Smooth muscle cell (in vitro differentiated cells): ENCODE measurements around the gene ZNF138. TPM values are rescaled to one million over a fixed set of nuclear protein-coding genes. Genes with fewer than 3 reads are reported as not detected.

Experiments used
- DNase-seq: peaks from one replicate; lab custom pipeline; 2025; ENCODE audit not compliant: unreplicated experiment; lab: John Stamatoyannopoulos, UW
- H2AFZ ChIP-seq: fragments of 200-600 bp; sonication (generic); 2 replicates; pipeline ENCODE4 v1.6.0; 2016; ENCODE audit warnings: antibody characterized with exemption, low read depth, mild to moderate bottlenecking
- H3F3A ChIP-seq: fragments of 200-600 bp; sonication (generic); 2 replicates; pipeline ENCODE4 v1.6.0; 2017; ENCODE audit warnings: antibody characterized with exemption, low read depth
- H3K27ac ChIP-seq: fragments of 200-600 bp; sonication (generic); 2 replicates; pipeline ENCODE4 v1.5.1; 2016; ENCODE audit warnings: low read depth, mild to moderate bottlenecking
- H3K27me3 ChIP-seq: fragments of 200-600 bp; sonication (generic); 2 replicates; pipeline ENCODE4 v1.6.1; 2016; ENCODE audit warnings: low read depth, mild to moderate bottlenecking
- H3K36me3 ChIP-seq: fragments of 200-600 bp; sonication (generic); 2 replicates; pipeline ENCODE4 v1.5.1; 2016; ENCODE audit warnings: low read depth
- H3K4me1 ChIP-seq: fragments of 200-600 bp; sonication (generic); 2 replicates; pipeline ENCODE4 v1.5.1; 2016; ENCODE audit warnings: low read depth
- H3K4me2 ChIP-seq: fragments of 200-600 bp; sonication (generic); 2 replicates; pipeline ENCODE4 v1.6.0; 2016; ENCODE audit warnings: mild to moderate bottlenecking
- H3K4me3 ChIP-seq: fragments of 200-600 bp; sonication (generic); 2 replicates; pipeline ENCODE4 v1.5.1; 2016; ENCODE audit warnings: mild to moderate bottlenecking
- H3K79me2 ChIP-seq: fragments of 200-600 bp; sonication (generic); 2 replicates; pipeline ENCODE4 v1.6.0; 2016; ENCODE audit warnings: low read depth, mild to moderate bottlenecking
- H3K9ac ChIP-seq: fragments of 200-600 bp; sonication (generic); 2 replicates; pipeline ENCODE4 v1.6.0; 2016; ENCODE audit warnings: low read depth
- H3K9me3 ChIP-seq: fragments of 200-600 bp; sonication (generic); replicated peaks from 2 replicates; pipeline ENCODE4 v1.5.1; 2016; ENCODE audit warnings: low read depth
- H4K20me1 ChIP-seq: fragments of 200-600 bp; sonication (generic); 2 replicates; pipeline ENCODE4 v1.6.0; 2016; ENCODE audit warnings: low read depth
- CTCF ChIP-seq: fragments of 200-600 bp; sonication (generic); IDR thresholded peaks from 2 replicates; pipeline ENCODE4 v1.5.1; 2017; ENCODE audit warnings: borderline replicate concordance, mild to moderate bottlenecking, antibody characterized with exemption; ENCODE audit not compliant: insufficient read depth, poor library complexity, severe bottlenecking
- WGBS: methylation state at CpG from one replicate; pipeline ENCODE4 v1.1.7; 2016; ENCODE audit warnings: low lambda C conversion rate; 5-methylcytosine and 5-hydroxymethylcytosine counted together
- polyA plus RNA-seq: library from polyadenylated mRNA; unstranded; fragments of >200 nt; fragmentation: Nextera tagmentation; extraction: Ambion mirVana; gene quantifications from 2 replicates; pipeline ENCODE4 v1.2.1, GENCODE V29; 2016
- total RNA-seq: library from RNA; depleted of rRNA; stranded (reverse); fragments of >200 nt; gene quantifications from 2 replicates; pipeline ENCODE4 v1.2.3, GENCODE V29; 2014

ZNF138 gene
- total and polyA plus RNA-seq, 2 experiments from 2014 or later: 3.2 to 14.8 TPM

- TF ChIP-seq CTCF: no peak
- DNase-seq: no peak
- no peaks in the 10 kb centered on the region for H3K27me3 ChIP-seq
- H2AFZ ChIP-seq: no peak overlapping the region
- no peaks in the 10 kb centered on the region for H3K79me2 ChIP-seq
- no peak overlapping the region for H3K9ac ChIP-seq
- no peaks in the 10 kb centered on the region for H3F3A ChIP-seq
- H3K4me2 ChIP-seq: no peak overlapping the region
- no peak overlapping the region for H3K27ac ChIP-seq
- H4K20me1 ChIP-seq: no peaks in the 10 kb centered on the region
- H3K4me3 ChIP-seq: no peak overlapping the region
- 78% methylated on average over 9 of the region's 9 CpGs for WGBS
- H3K4me1 ChIP-seq: no peaks in the 10 kb centered on the region
- no peaks in the 10 kb centered on the region for H3K36me3 ChIP-seq
- H3K9me3 ChIP-seq: no peaks in the 10 kb centered on the region
Measured at GRCh38 chr7:64879086-64879730, 85.0 kb downstream of the ZNF138 start.

- Histone ChIP-seq H3K4me1 (no peaks in the 10 kb centered on the region), H3K27me3 (no peaks in the 10 kb centered on the region), H3K27ac (no peak overlapping the region), H3K9ac (no peak overlapping the region), H3K9me3 (no peaks in the 10 kb centered on the region), H4K20me1 (no peaks in the 10 kb centered on the region), H3K79me2 (no peaks in the 10 kb centered on the region), H3K4me2 (no peak overlapping the region), H3F3A (no peaks in the 10 kb centered on the region), H2AFZ (no peak overlapping the region), H3K36me3 (no peaks in the 10 kb centered on the region), H3K4me3 (no peak overlapping the region)
- WGBS: 87% methylated on average over 17 of the region's 17 CpGs
- no peak for TF ChIP-seq CTCF
- no peak for DNase-seq
Measured at GRCh38 chr7:64879800-64880199, 85.6 kb downstream of the ZNF138 start.

- H3K9ac ChIP-seq: no peak overlapping the region
- H3K4me2 ChIP-seq: no peak overlapping the region
- H2AFZ ChIP-seq: no peak overlapping the region
- no peaks in the 10 kb centered on the region for H3K79me2 ChIP-seq
- H3K36me3 ChIP-seq: no peaks in the 10 kb centered on the region
- no peaks in the 10 kb centered on the region for H3K27me3 ChIP-seq
- H3K9me3 ChIP-seq: no peaks in the 10 kb centered on the region
- H3K4me1 ChIP-seq: no peaks in the 10 kb centered on the region
- DNase-seq: no peak
- TF ChIP-seq CTCF: no peak
- H3F3A ChIP-seq: no peaks in the 10 kb centered on the region
- no peak overlapping the region for H3K27ac ChIP-seq
- H4K20me1 ChIP-seq: no peaks in the 10 kb centered on the region
- 91% methylated on average over 38 of the region's 38 CpGs for WGBS
- no peak overlapping the region for H3K4me3 ChIP-seq
Measured at GRCh38 chr7:64880322-64881297, 86.4 kb downstream of the ZNF138 start.
